ENCODE results near the gene PEX16. TPM values are rescaled to one million over a fixed set of nuclear protein-coding genes. Genes with fewer than 3 reads are reported as not detected.

Gene PEX16
- total RNA-seq, 3 donors from 2014 or later (not counting 1 experiment from before 2014, with no cell fraction given): 61.3 to 75.8 (median 67.6) TPM

GRCh38 chr11:45928535-45929215 is 11.0 kb upstream of the PEX16 start:
- no peaks in the 10 kb centered on the region for H3K27me3 ChIP-seq (ENCODE audit: control insufficient read depth, insufficient read depth, low read length)
- H3K4me3 ChIP-seq (ENCODE audit: low read length): no peak overlapping the region
- Mint-ChIP-seq H3K9me3 (no peaks in the 10 kb centered on the region), H3K4me3 (no peak overlapping the region), H3K4me1 (peaks cover 36 to 37% of the 10 kb centered on the region in 2 donors), H3K27me3 (ENCODE audit: low read depth in 2 of 2) (peaks cover 6% of the 10 kb centered on the region in 2 donors), H3K36me3 (no peaks in the 10 kb centered on the region), H3K27ac (peak overlapping the region in 1 of 2 donors; percentile 86)
- ATAC-seq: no peak
- H3K27ac ChIP-seq (ENCODE audit: low read length): peak overlapping the region; percentile 86
- no peak for DNase-seq
- intact Hi-C loops (cut with micrococcal nuclease): no loop called here
- H3K9me3 ChIP-seq (ENCODE audit: control insufficient read depth, insufficient read depth, low read length): no peaks in the 10 kb centered on the region
- 93% methylated on average over 13 of the region's 13 CpGs for WGBS (ENCODE audit: insufficient coverage)
- peaks cover 13% of the 10 kb centered on the region for H3K36me3 ChIP-seq (ENCODE audit: control insufficient read depth, insufficient read depth, low read length)
- TF ChIP-seq, protein P1, sequence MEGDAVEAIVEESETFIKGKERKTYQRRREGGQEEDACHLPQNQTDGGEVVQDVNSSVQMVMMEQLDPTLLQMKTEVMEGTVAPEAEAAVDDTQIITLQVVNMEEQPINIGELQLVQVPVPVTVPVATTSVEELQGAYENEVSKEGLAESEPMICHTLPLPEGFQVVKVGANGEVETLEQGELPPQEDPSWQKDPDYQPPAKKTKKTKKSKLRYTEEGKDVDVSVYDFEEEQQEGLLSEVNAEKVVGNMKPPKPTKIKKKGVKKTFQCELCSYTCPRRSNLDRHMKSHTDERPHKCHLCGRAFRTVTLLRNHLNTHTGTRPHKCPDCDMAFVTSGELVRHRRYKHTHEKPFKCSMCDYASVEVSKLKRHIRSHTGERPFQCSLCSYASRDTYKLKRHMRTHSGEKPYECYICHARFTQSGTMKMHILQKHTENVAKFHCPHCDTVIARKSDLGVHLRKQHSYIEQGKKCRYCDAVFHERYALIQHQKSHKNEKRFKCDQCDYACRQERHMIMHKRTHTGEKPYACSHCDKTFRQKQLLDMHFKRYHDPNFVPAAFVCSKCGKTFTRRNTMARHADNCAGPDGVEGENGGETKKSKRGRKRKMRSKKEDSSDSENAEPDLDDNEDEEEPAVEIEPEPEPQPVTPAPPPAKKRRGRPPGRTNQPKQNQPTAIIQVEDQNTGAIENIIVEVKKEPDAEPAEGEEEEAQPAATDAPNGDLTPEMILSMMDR (IDR thresholded peaks at IDR 0.05): no peak
- H3K4me1 ChIP-seq (ENCODE audit: control insufficient read depth, insufficient read depth, low read length): peaks cover 57% of the 10 kb centered on the region

- DNase-seq: no peak
Observed at GRCh38 chr11:45927684-45928413, 10.2 kb upstream of the PEX16 start.

DNA sequence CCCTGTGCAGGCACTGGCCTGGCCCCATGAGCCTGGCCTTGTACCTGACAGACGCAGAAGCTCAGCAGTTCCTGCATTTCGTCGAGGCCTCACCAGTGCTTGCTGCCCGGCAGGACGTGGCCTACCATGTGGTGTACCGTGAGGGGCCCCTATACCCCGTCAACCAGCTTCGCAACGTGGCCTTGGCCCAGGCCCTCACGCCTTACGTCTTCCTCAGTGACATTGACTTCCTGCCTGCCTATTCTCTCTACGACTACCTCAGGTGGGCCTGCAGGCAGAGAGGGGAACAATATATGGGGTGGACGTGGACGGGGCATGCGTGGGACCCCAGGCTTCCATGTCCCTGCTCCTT is 9.6 kb upstream of the PEX16 start:
- H3K27ac Mint-ChIP-seq: peak overlapping the region in 1 of 2 donors; percentile 69
- peak overlapping the region; percentile 42 for H3K4me3 Mint-ChIP-seq
- peaks cover 36 to 41% of the 10 kb centered on the region in 2 donors for H3K4me1 Mint-ChIP-seq
- no peak overlapping the region for H3K4me3 ChIP-seq (ENCODE audit: low read length)
- 37% methylated on average over 15 of the region's 15 CpGs for WGBS (ENCODE audit: insufficient coverage)
- H3K36me3 Mint-ChIP-seq: no peaks in the 10 kb centered on the region
- H3K36me3 ChIP-seq (ENCODE audit: control insufficient read depth, insufficient read depth, low read length): peaks cover 4% of the 10 kb centered on the region
- TF ChIP-seq, protein P1 (IDR thresholded peaks at IDR 0.05): no peak
- H3K4me1 ChIP-seq (ENCODE audit: control insufficient read depth, insufficient read depth, low read length): peaks cover 60% of the 10 kb centered on the region
- no peaks in the 10 kb centered on the region for H3K9me3 ChIP-seq (ENCODE audit: control insufficient read depth, insufficient read depth, low read length)
- intact Hi-C loops (cut with micrococcal nuclease): no loop called here
- peak in 1 of 2 donors; percentile 21 for DNase-seq
- peaks cover 6% of the 10 kb centered on the region in 2 donors for H3K27me3 Mint-ChIP-seq (ENCODE audit: low read depth in 2 of 2)
- no peak for ATAC-seq
- peaks cover 4% of the 10 kb centered on the region for H3K27me3 ChIP-seq (ENCODE audit: control insufficient read depth, insufficient read depth, low read length)
- H3K27ac ChIP-seq (ENCODE audit: low read length): peak overlapping the region; percentile 19
- no peaks in the 10 kb centered on the region for H3K9me3 Mint-ChIP-seq

More at GRCh38 chr11:45927684-45928413, 10.2 kb upstream of the PEX16 start:
- no peaks in the 10 kb centered on the region for H3K9me3 ChIP-seq (ENCODE audit: control insufficient read depth, insufficient read depth, low read length)
- peak overlapping the region; percentile 19 for H3K27ac ChIP-seq (ENCODE audit: low read length)
- no peak overlapping the region for H3K4me3 ChIP-seq (ENCODE audit: low read length)
- peaks cover 4% of the 10 kb centered on the region for H3K27me3 ChIP-seq (ENCODE audit: control insufficient read depth, insufficient read depth, low read length)
- Mint-ChIP-seq H3K4me3 (peak overlapping the region; percentile 42), H3K9me3 (no peaks in the 10 kb centered on the region), H3K27ac (peak overlapping the region in 1 of 2 donors; percentile 69), H3K36me3 (no peaks in the 10 kb centered on the region), H3K4me1 (peaks cover 36 to 41% of the 10 kb centered on the region in 2 donors), H3K27me3 (ENCODE audit: low read depth in 2 of 2) (peaks cover 6% of the 10 kb centered on the region in 2 donors)
- H3K4me1 ChIP-seq (ENCODE audit: control insufficient read depth, insufficient read depth, low read length): peaks cover 59% of the 10 kb centered on the region
- TF ChIP-seq, protein P1 (IDR thresholded peaks at IDR 0.05): no peak
- peaks cover 4% of the 10 kb centered on the region for H3K36me3 ChIP-seq (ENCODE audit: control insufficient read depth, insufficient read depth, low read length)
- intact Hi-C loops (cut with micrococcal nuclease): no loop called here
- WGBS (ENCODE audit: insufficient coverage): 92% methylated on average over 27 of the region's 27 CpGs
- no peak for ATAC-seq
